Upper lobe of right lung (tissue), 1 donor: ENCODE data around the gene TRDMT1. TPM values are rescaled to one million over a fixed set of nuclear protein-coding genes. Genes with fewer than 3 reads are reported as not detected.

ENCODE experiments used
- ATAC-seq: fragments of 200-7000 bp; cut with Tn5 transposase; one replicate; pipeline ENCODE4 v1.9.1; 2020; ENCODE audit warnings: mild to moderate bottlenecking, moderate library complexity
- DNase-seq: peaks from one replicate; pipeline ENCODE4 v3.0.0-alpha.2; 2020
- H3K27ac ChIP-seq: fragments of 200-600 bp; one replicate; pipeline ENCODE4 v1.8.0; 2022
- H3K27me3 ChIP-seq: fragments of 200-600 bp; one replicate; pipeline ENCODE4 v1.8.0; 2022; ENCODE audit warnings: mild to moderate bottlenecking
- H3K36me3 ChIP-seq: fragments of 200-600 bp; one replicate; pipeline ENCODE4 v1.8.0; 2022
- H3K4me1 ChIP-seq: fragments of 200-600 bp; one replicate; pipeline ENCODE4 v1.8.0; 2022
- H3K4me3 ChIP-seq: fragments of 200-600 bp; one replicate; pipeline ENCODE4 v1.8.0; 2022; ENCODE audit warnings: mild to moderate bottlenecking
- H3K9me3 ChIP-seq: fragments of 200-600 bp; one replicate; pipeline ENCODE4 v1.8.0; 2022
- intact Hi-C: fragments of 100-400 bp; cut with DNase I; formaldehyde crosslinking; loops from one replicate; pipeline ENCODE4 v1.11.0; 2022
- total RNA-seq: library from RNA; stranded (reverse); fragmentation: NEBNext Ultra II Directional; extraction: Animal tissue kit (Norgen Biotek cat#: 25700); gene quantifications from one replicate; pipeline ENCODE4 v1.2.1, GENCODE V29; 2021
- TF ChIP-seq, protein P1 (sequence below): fragments of 200-600 bp; IDR thresholded peaks from one replicate; pipeline ENCODE4 v1.8.0; 2022; ENCODE audit warnings: antibody characterized with exemption
- donor health status: DM: no; HTN: yes; CAD: no; lungs with severe emphysema.

The TRDMT1 gene
- total RNA-seq, 1 donor from 2014 or later, result 9.2 TPM

- Histone ChIP-seq H3K36me3 (no peaks in the 10 kb centered on the region), H3K9me3 (no peaks in the 10 kb centered on the region), H3K27ac (no peak overlapping the region), H3K4me1 (no peaks in the 10 kb centered on the region), H3K4me3 (no peak overlapping the region), H3K27me3 (no peaks in the 10 kb centered on the region)
- TF ChIP-seq, protein P1, sequence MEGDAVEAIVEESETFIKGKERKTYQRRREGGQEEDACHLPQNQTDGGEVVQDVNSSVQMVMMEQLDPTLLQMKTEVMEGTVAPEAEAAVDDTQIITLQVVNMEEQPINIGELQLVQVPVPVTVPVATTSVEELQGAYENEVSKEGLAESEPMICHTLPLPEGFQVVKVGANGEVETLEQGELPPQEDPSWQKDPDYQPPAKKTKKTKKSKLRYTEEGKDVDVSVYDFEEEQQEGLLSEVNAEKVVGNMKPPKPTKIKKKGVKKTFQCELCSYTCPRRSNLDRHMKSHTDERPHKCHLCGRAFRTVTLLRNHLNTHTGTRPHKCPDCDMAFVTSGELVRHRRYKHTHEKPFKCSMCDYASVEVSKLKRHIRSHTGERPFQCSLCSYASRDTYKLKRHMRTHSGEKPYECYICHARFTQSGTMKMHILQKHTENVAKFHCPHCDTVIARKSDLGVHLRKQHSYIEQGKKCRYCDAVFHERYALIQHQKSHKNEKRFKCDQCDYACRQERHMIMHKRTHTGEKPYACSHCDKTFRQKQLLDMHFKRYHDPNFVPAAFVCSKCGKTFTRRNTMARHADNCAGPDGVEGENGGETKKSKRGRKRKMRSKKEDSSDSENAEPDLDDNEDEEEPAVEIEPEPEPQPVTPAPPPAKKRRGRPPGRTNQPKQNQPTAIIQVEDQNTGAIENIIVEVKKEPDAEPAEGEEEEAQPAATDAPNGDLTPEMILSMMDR, result no peak
- intact Hi-C loops, result no loop called here
- DNase-seq, result no peak
- ATAC-seq, result no peak
These were observed 62.9 kb downstream of the TRDMT1 start for GRCh38 chr10:17138460-17139042.

DNA sequence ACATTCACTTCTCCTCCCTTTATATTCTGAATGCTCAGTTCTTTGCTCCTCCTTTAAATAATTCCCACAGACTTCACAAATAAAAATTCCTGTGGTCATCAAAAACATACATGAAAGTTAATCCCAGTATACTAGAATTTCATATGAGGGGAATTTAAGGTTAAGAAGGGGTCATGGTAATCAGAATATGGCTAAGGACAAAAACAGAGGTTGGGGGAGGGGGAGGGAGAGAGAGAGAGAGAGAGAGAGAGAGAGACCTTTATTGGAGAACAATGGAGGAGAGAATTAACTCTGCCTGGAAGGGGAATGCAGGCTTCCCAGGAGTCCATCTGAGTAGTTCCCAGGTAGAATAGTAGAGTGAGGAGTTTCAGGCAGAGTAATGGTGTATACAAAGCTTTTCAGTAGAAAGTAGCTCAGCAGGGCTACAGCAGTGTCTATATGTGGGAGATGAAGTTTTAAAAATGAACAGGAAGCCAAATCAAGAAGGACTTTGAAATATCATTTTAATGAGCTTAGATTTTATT is 66.7 kb downstream of the TRDMT1 start:
- Histone ChIP-seq H3K4me3 (no peak overlapping the region), H3K4me1 (no peaks in the 10 kb centered on the region), H3K27me3 (no peaks in the 10 kb centered on the region), H3K27ac (no peak overlapping the region), H3K9me3 (no peaks in the 10 kb centered on the region), H3K36me3 (no peaks in the 10 kb centered on the region)
- intact Hi-C loops, result no loop called here
- DNase-seq, result no peak
- TF ChIP-seq, protein P1, result no peak
- no peak for ATAC-seq

DNA sequence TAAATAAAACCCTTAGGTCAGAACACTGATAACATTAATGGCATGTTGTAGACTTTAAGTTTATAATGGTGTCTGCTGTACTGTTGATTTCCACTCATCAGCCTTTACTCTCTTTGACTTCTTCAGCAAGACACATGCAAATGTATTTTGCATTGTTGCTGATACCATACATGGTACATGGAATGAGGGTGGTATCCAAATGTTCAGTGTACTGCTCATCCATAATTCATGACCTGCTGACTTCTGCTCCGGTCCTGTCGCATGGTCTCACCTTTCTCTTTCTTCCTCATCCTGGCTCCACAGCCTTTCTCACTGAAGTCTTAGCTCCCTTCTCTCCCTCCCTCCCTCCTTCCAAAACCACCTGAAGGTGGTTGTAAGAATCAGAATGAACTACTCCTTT is 67.2 kb downstream of the TRDMT1 start:
- ATAC-seq (no peak), DNase-seq (no peak)
- Histone ChIP-seq H3K36me3 (no peaks in the 10 kb centered on the region), H3K27ac (no peak overlapping the region), H3K27me3 (no peaks in the 10 kb centered on the region), H3K4me1 (no peaks in the 10 kb centered on the region), H3K4me3 (no peak overlapping the region), H3K9me3 (no peaks in the 10 kb centered on the region)
- intact Hi-C loops, result no loop called here
- TF ChIP-seq, protein P1, result no peak

- Histone ChIP-seq H3K36me3 (no peaks in the 10 kb centered on the region), H3K27me3 (no peaks in the 10 kb centered on the region), H3K27ac (no peak within 1 kb of the TSS), H3K9me3 (no peaks in the 10 kb centered on the region), H3K4me3 (no peak within 1 kb of the TSS), H3K4me1 (no peaks in the 10 kb centered on the region)
- DNase-seq (no peak), ATAC-seq (no peak)
- TF ChIP-seq, protein P1, result no peak
- intact Hi-C loops, result no loop called here
These were observed 71.7 kb downstream of the TRDMT1 start, which contains the start of gene CUBN for GRCh38 chr10:17129741-17130140. Gene CUBN (minus strand): TSS chr10:17129811. CDS start chr10:17129765, 46 bp downstream.

DNA sequence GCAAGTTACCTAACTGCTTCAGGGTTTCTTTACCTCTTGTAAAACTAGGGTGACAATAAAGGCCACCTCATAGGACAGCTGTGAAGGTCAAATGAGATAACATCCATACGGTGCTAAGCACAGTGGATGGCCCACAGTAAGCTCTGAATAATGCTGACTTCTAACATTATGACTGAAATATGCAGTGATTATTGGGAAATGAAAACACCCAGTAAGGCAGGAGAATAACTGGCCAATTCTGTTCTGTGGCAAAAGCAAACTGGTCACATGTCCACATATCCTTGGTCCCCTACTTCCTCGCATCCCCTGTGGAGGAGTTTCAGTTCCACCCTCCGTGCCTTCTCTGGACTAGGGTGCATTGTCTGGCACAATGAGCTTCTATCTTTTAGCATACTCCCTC is 73.2 kb downstream of the TRDMT1 start:
- intact Hi-C loops, result no loop called here
- TF ChIP-seq, protein P1, result no peak
- Histone ChIP-seq H3K4me1 (no peaks in the 10 kb centered on the region), H3K4me3 (no peak overlapping the region), H3K36me3 (no peaks in the 10 kb centered on the region), H3K27ac (no peak overlapping the region), H3K27me3 (no peaks in the 10 kb centered on the region), H3K9me3 (no peaks in the 10 kb centered on the region)
- ATAC-seq, result peak; percentile 95
- DNase-seq, result no peak

DNA sequence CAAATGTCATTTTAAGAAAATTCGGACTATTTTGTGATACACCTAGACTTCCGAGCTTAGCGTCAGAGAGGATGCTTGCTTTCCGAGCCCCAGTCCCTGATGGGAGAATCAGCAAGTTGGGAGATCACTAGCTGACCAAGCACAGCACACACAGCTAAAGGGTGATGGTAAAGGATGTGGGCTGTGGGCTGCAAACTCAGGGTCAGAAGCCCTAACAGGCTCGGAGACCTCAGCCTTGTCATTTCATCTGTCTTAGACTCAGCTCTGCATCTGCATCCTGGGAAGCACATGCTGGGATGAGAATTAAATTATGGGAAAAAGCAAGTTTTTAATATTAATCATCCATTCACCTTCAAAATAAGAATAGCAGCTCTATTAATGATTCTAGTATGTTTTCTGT is 75.1 kb downstream of the TRDMT1 start:
- intact Hi-C loops, result no loop called here
- Histone ChIP-seq H3K4me3 (no peak overlapping the region), H3K27ac (no peak overlapping the region), H3K36me3 (no peaks in the 10 kb centered on the region), H3K27me3 (no peaks in the 10 kb centered on the region), H3K4me1 (no peaks in the 10 kb centered on the region), H3K9me3 (no peaks in the 10 kb centered on the region)
- TF ChIP-seq, protein P1, result no peak
- ATAC-seq, result no peak
- DNase-seq, result no peak
